H1 (cell line): ENCODE results near the gene BLTP2. TPM values are rescaled to one million over a fixed set of nuclear protein-coding genes. Genes with fewer than 3 reads are reported as not detected.

ENCODE experiments used
- CTCF ChIA-PET: fragments of 300-600 bp; sonication (Branson Sonifier 250); formaldehyde crosslinking; loops from one replicate; lab custom pipeline; 2021; ENCODE audit not compliant: partially characterized antibody; lab: Charles Lee
- POLR2A ChIA-PET: fragments of 300-600 bp; sonication (Branson Sonifier 250); formaldehyde crosslinking; loops from one replicate; lab custom pipeline; 2021; ENCODE audit warnings: inconsistent platforms; ENCODE audit not compliant: partially characterized antibody; lab: Charles Lee
- DNase-seq, 2 experiments: peaks; one replicate each; pipeline versions ENCODE4 v3.0.0 to v3.0.0-alpha.2; 2010 to 2022; ENCODE audit warnings: low spot score in 2 of 2, low read depth in 1 of 2, mixed read lengths in 1 of 2
- FAIRE-seq: peaks from 2 replicates; lab custom pipeline; 2011; peaks lifted over from hg19 to GRCh38; lab: Jason Lieb, UNC
- H2AFZ ChIP-seq: 2 replicates; pipeline ENCODE4 v1.8.1; 2012; ENCODE audit warnings: low read length, inconsistent platforms
- H2AK5ac ChIP-seq: 2 replicates; pipeline ENCODE4 v1.6.1; 2013; ENCODE audit warnings: low read depth, low read length
- H2BK120ac ChIP-seq: replicated peaks from 2 replicates; pipeline ENCODE3; 2013; ENCODE audit warnings: low read depth, low read length, inconsistent platforms
- H2BK12ac ChIP-seq: 2 replicates; pipeline ENCODE4 v1.6.1; 2013; ENCODE audit warnings: low read depth, low read length
- H2BK15ac ChIP-seq: 2 replicates; pipeline ENCODE4 v1.6.1; 2013; ENCODE audit warnings: low read length
- H2BK20ac ChIP-seq: 2 replicates; pipeline ENCODE4 v1.6.1; 2013; ENCODE audit warnings: low read length
- H2BK5ac ChIP-seq: 2 replicates; pipeline ENCODE4 v1.6.1; 2013; ENCODE audit warnings: low read depth, low read length
- H3K14ac ChIP-seq: 2 replicates; pipeline ENCODE4 v1.6.1; 2013; ENCODE audit warnings: inconsistent platforms; ENCODE audit not compliant: insufficient read length
- H3K18ac ChIP-seq: 2 replicates; pipeline ENCODE4 v1.6.1; 2013; ENCODE audit warnings: low read length; ENCODE audit errors: extremely low read depth
- H3K23ac ChIP-seq: 2 replicates; pipeline ENCODE4 v1.6.1; 2013; ENCODE audit warnings: inconsistent platforms; ENCODE audit not compliant: insufficient read length
- H3K23me2 ChIP-seq: 2 replicates; pipeline ENCODE4 v1.6.1; 2013; ENCODE audit warnings: low read depth, low read length
- H3K27ac ChIP-seq: 2 replicates; pipeline ENCODE4 v1.6.1; 2011; ENCODE audit warnings: low read depth, low read length, inconsistent platforms
- H3K27me3 ChIP-seq, 4 experiments: replicated peaks in 1 of 4; 1 replicate in 1 of 4; 2 replicates in 3 of 4; pipeline versions ENCODE4 v1.6.1 to v1.8.1; 2011 to 2013; ENCODE audit warnings: low read length in 3 of 4, mild to moderate bottlenecking in 3 of 4, inconsistent platforms in 2 of 4, mixed read lengths in 2 of 4, moderate library complexity in 1 of 4; ENCODE audit not compliant: control insufficient read depth in 3 of 4, insufficient read depth in 3 of 4; ENCODE audit errors: extremely low read depth in 1 of 4
- H3K36me3 ChIP-seq, 4 experiments: 2 replicates each; pipeline versions ENCODE4 v1.6.1 to v1.8.1; 2011 to 2013; ENCODE audit warnings: mild to moderate bottlenecking in 4 of 4, low read length in 3 of 4, moderate library complexity in 2 of 4, control low read depth in 1 of 4, inconsistent platforms in 1 of 4; ENCODE audit not compliant: insufficient read depth in 4 of 4, control insufficient read depth in 2 of 4
- H3K4ac ChIP-seq: replicated peaks from 2 replicates; pipeline ENCODE3; 2013; ENCODE audit warnings: low read length, low read depth, mixed read lengths, inconsistent platforms; ENCODE audit not compliant: insufficient read length
- H3K4me1 ChIP-seq, 4 experiments: replicated peaks in 1 of 4; 1 replicate in 1 of 4; 2 replicates in 3 of 4; pipeline versions ENCODE4 v1.6.1 to v1.8.1; 2011 to 2013; ENCODE audit warnings: low read length in 3 of 4, inconsistent platforms in 2 of 4, mixed read lengths in 1 of 4; ENCODE audit not compliant: insufficient read depth in 4 of 4, control insufficient read depth in 3 of 4
- H3K4me2 ChIP-seq, 2 experiments: 2 replicates each; pipeline versions ENCODE4 v1.6.1 to v1.8.1; 2011 to 2013; ENCODE audit warnings: low read depth in 2 of 2, low read length in 2 of 2, control low read depth in 1 of 2, inconsistent platforms in 1 of 2, mild to moderate bottlenecking in 1 of 2; ENCODE audit not compliant: insufficient read depth in 1 of 2
- H3K4me3 ChIP-seq, 4 experiments: fragments of 200-600, 300-600 bp in 1 of 4; sonication (generic), shearing (Covaris generic), sonication (Bioruptor Twin) in 1 of 4; 2 replicates each; pipeline versions ENCODE4 v1.5.1 to v1.8.1; 2011 to 2016; ENCODE audit warnings: low read length in 4 of 4, low read depth in 3 of 4, control low read depth in 2 of 4, inconsistent platforms in 2 of 4, mild to moderate bottlenecking in 2 of 4, mixed read lengths in 1 of 4, moderate library complexity in 1 of 4; ENCODE audit not compliant: insufficient read depth in 2 of 4; ENCODE audit errors: extremely low read depth in 1 of 4
- H3K56ac ChIP-seq: replicated peaks from 2 replicates; pipeline ENCODE3; 2013; ENCODE audit warnings: low read depth, mild to moderate bottlenecking, mixed read lengths, low read length, inconsistent platforms; ENCODE audit not compliant: insufficient read length
- H3K79me1 ChIP-seq: 2 replicates; pipeline ENCODE4 v1.6.1; 2013; ENCODE audit warnings: low read depth, low read length, control low read depth
- H3K79me2 ChIP-seq, 2 experiments: 2 replicates each; pipeline versions ENCODE4 v1.6.1 to v1.8.1; 2012 to 2013; ENCODE audit warnings: low read length in 2 of 2, mild to moderate bottlenecking in 2 of 2, inconsistent platforms in 1 of 2; ENCODE audit not compliant: insufficient read depth in 2 of 2, control insufficient read depth in 1 of 2
- H3K9ac ChIP-seq, 4 experiments: replicated peaks in 1 of 4; 1 replicate in 1 of 4; 2 replicates in 3 of 4; pipeline versions ENCODE4 v1.6.1 to v1.8.1; 2011 to 2013; ENCODE audit warnings: low read depth in 3 of 4, low read length in 3 of 4, control low read depth in 2 of 4, mild to moderate bottlenecking in 2 of 4, moderate library complexity in 2 of 4, inconsistent platforms in 1 of 4; ENCODE audit errors: extremely low read depth in 1 of 4
- H3K9me3 ChIP-seq, 2 experiments: 2 replicates each; pipeline versions ENCODE4 v1.6.1 to v1.8.1; 2012 to 2013; ENCODE audit warnings: mild to moderate bottlenecking in 2 of 2, moderate library complexity in 2 of 2, control low read depth in 1 of 2, inconsistent platforms in 1 of 2, low read depth in 1 of 2, low read length in 1 of 2, mixed read lengths in 1 of 2; ENCODE audit not compliant: insufficient read depth in 2 of 2
- H4K20me1 ChIP-seq, 2 experiments: replicated peaks in 1 of 2; 2 replicates each; pipeline versions ENCODE3 to v1.8.1; 2011 to 2013; ENCODE audit warnings: inconsistent platforms in 2 of 2, low read length in 2 of 2, mild to moderate bottlenecking in 1 of 2; ENCODE audit not compliant: insufficient read depth in 2 of 2, control insufficient read depth in 1 of 2
- H4K5ac ChIP-seq: 2 replicates; pipeline ENCODE4 v1.6.1; 2013; ENCODE audit warnings: low read length, low read depth, mixed read lengths, inconsistent platforms; ENCODE audit not compliant: insufficient read length
- H4K8ac ChIP-seq: 2 replicates; pipeline ENCODE4 v1.8.0; 2013; ENCODE audit warnings: mild to moderate bottlenecking, moderate library complexity, low read length, inconsistent platforms; ENCODE audit not compliant: insufficient read depth; ENCODE audit errors: extremely low read depth
- H4K91ac ChIP-seq: replicated peaks from 2 replicates; pipeline ENCODE3; 2013; ENCODE audit warnings: low read length, mixed read lengths, inconsistent platforms; ENCODE audit not compliant: insufficient read length
- RXRA ChIP-seq: IDR thresholded peaks from 2 replicates; pipeline ENCODE4 v1.6.1; 2011; ENCODE audit warnings: low read depth, mild to moderate bottlenecking, low read length, moderate library complexity; ENCODE audit not compliant: insufficient read depth
- SP1 ChIP-seq: IDR thresholded peaks from 2 replicates; pipeline ENCODE4 v1.6.1; 2011; ENCODE audit warnings: low read depth, low read length
- TAF7 ChIP-seq: optimal IDR thresholded peaks from 2 replicates; pipeline ENCODE3; 2011; ENCODE audit warnings: low read depth, mild to moderate bottlenecking, inconsistent platforms, low read length, moderate library complexity, borderline replicate concordance
- WGBS, 2 experiments: shearing (Covaris generic) in 1 of 2; methylation state at CpG; one replicate each; pipeline versions ENCODE4 v1.1.6 to v1.1.7; 2013 to 2015; ENCODE audit warnings: low lambda C conversion rate in 2 of 2, mixed read lengths in 2 of 2, inconsistent platforms in 1 of 2, low coverage in 1 of 2, missing lambda C conversion rate in 1 of 2; ENCODE audit not compliant: insufficient replicate concordance in 2 of 2, insufficient coverage in 1 of 2, insufficient read length in 1 of 2; ENCODE audit errors: extremely low coverage in 1 of 2, missing lambda C conversion rate in 1 of 2; 5-methylcytosine and 5-hydroxymethylcytosine counted together
- polyA plus RNA-seq, 7 experiments: library from polyadenylated mRNA; depleted of rRNA in 3 of 7; stranded (reverse) in 5 of 7; unstranded in 2 of 7; fragments of >200 nt in 5 of 7; fragments of 200-250 nt in 2 of 7; gene quantifications; 1 replicate in 5 of 7; 2 replicates in 1 of 7; 4 replicates in 1 of 7; pipeline versions ENCODE4 v1.2.1 to v1.2.3, GENCODE V29; 2011 to 2013; ENCODE audit warnings: missing spikeins in 2 of 7, mixed read lengths in 2 of 7
- total RNA-seq: library from RNA; stranded (reverse); fragmentation: NEBNext Ultra II Directional; extraction: Animal tissue kit (Norgen Biotek cat#: 25700); gene quantifications from 2 replicates; pipeline ENCODE4 v1.2.1, GENCODE V29; 2021
- TF ChIP-seq, protein P1 (sequence below): IDR thresholded peaks from 2 replicates; pipeline ENCODE4 v1.6.1; 2011; ENCODE audit warnings: low read depth, mild to moderate bottlenecking, low read length; ENCODE audit not compliant: insufficient read depth
- TF ChIP-seq, protein P2 (sequence below): IDR thresholded peaks from 2 replicates; pipeline ENCODE4 v1.6.1; 2012; ENCODE audit warnings: inconsistent platforms
- TF ChIP-seq, protein P3 (sequence below): IDR thresholded peaks from 2 replicates; pipeline ENCODE4 v1.6.1; 2011; ENCODE audit warnings: low read length, improper control_type of control experiment

Gene BLTP2
- total and polyA plus RNA-seq, 2 of the 8 experiments (the other 6 are each of a cell fraction or from before 2014, with no cell fraction given): 80.9 to 140 TPM

DNA sequence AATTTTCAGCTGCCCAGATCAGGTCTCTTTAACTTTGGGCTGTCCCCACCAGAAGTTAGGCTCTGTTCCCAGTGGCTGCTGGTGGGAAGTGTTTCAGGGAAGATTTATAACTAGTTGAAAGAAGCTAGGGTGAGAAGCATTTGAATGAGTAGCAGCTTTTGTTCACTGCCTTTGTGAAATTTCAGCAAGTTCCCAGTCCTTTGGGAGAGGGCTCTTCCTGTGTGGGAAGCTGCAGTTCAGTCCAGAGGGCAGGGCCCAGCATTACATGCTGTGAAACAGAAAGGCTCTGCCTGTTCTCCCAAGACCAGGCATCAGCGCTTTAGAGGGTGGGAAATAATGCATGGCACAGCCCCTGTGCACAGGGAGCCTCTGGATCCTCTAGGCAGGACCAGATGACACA is 48.9 kb upstream of the BLTP2 start:
- H3K4me1 ChIP-seq: no peaks in the 10 kb centered on the region
- H2AFZ ChIP-seq: no peak overlapping the region
- H3K36me3 ChIP-seq: peaks cover 42 to 87% (median 78%) of the 10 kb centered on the region in 4 experiments
- H3K14ac ChIP-seq: no peak overlapping the region
- no peak overlapping the region for H3K9ac ChIP-seq
- ChIA-PET CTCF (interaction anchor here (0.8 to 1.3 kb wide), 2 partner anchors 47 to 81 kb away, joined by 3 read pairs; no protein-coding TSS in a partner anchor), POLR2A (interaction anchor here (1.1 to 6.4 kb wide), 10 partner anchors 10 to 71 kb away, joined by 3 to 47 read pairs (median 8); partner anchors contain the start of genes PROCA1, RPL23A, SDF2 and SUPT6H)
- no peak for DNase-seq
- no peaks in the 10 kb centered on the region for H3K79me1 ChIP-seq
- H3K79me2 ChIP-seq: no peaks in the 10 kb centered on the region
- H4K5ac ChIP-seq: no peak overlapping the region
- no peak overlapping the region for H2AK5ac ChIP-seq
- no peak for FAIRE-seq
- H4K8ac ChIP-seq: no peak overlapping the region
- peaks cover 3 to 9% of the 10 kb centered on the region in 2 experiments for H4K20me1 ChIP-seq
- no peak overlapping the region for H2BK12ac ChIP-seq
- H3K23ac ChIP-seq: no peak overlapping the region
- H4K91ac ChIP-seq: no peak overlapping the region
- no peak for TF ChIP-seq SP1
- TF ChIP-seq, protein P1, sequence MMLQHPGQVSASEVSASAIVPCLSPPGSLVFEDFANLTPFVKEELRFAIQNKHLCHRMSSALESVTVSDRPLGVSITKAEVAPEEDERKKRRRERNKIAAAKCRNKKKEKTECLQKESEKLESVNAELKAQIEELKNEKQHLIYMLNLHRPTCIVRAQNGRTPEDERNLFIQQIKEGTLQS: no peak
- no peak for TF ChIP-seq TAF7
- TF ChIP-seq, protein P2, sequence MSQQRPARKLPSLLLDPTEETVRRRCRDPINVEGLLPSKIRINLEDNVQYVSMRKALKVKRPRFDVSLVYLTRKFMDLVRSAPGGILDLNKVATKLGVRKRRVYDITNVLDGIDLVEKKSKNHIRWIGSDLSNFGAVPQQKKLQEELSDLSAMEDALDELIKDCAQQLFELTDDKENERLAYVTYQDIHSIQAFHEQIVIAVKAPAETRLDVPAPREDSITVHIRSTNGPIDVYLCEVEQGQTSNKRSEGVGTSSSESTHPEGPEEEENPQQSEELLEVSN: no peak
- TF ChIP-seq, protein P3, sequence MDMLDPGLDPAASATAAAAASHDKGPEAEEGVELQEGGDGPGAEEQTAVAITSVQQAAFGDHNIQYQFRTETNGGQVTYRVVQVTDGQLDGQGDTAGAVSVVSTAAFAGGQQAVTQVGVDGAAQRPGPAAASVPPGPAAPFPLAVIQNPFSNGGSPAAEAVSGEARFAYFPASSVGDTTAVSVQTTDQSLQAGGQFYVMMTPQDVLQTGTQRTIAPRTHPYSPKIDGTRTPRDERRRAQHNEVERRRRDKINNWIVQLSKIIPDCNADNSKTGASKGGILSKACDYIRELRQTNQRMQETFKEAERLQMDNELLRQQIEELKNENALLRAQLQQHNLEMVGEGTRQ: no peak
- TF ChIP-seq RXRA: no peak
- no peaks in the 10 kb centered on the region for H3K9me3 ChIP-seq
- no peak overlapping the region for H3K27ac ChIP-seq
- H2BK15ac ChIP-seq: no peak overlapping the region
- H3K18ac ChIP-seq: no peak overlapping the region
- H2BK5ac ChIP-seq: no peak overlapping the region
- no peak overlapping the region for H3K4ac ChIP-seq
- H3K27me3 ChIP-seq: no peaks in the 10 kb centered on the region
- no peak overlapping the region for H2BK120ac ChIP-seq
- no peaks in the 10 kb centered on the region for H3K23me2 ChIP-seq
- H3K4me2 ChIP-seq: no peak overlapping the region
- 94% methylated on average over 1 of the region's 1 CpG; no CpG with 5 or more reads in 1 of the 2 experiments for WGBS, 2 experiments
- no peak overlapping the region for H2BK20ac ChIP-seq
- H3K4me3 ChIP-seq: no peak overlapping the region
- H3K56ac ChIP-seq: no peak overlapping the region
